H9 (cell line): ENCODE results near the gene IFNL2. TPM values are rescaled to one million over a fixed set of nuclear protein-coding genes. Genes with fewer than 3 reads are reported as not detected.

Experiments used
- DNase-seq: peaks from one replicate; pipeline ENCODE4 v3.0.0-alpha.2; 2017
- H2AFZ ChIP-seq: one replicate; pipeline ENCODE4 v1.6.1; 2013; ENCODE audit warnings: mild to moderate bottlenecking, low read length, control low read depth, moderate library complexity
- H2AK5ac ChIP-seq: 2 replicates; pipeline ENCODE4 v1.6.1; 2013; ENCODE audit warnings: low read length, control low read depth, mixed read lengths; ENCODE audit not compliant: insufficient read length
- H2BK120ac ChIP-seq: one replicate; pipeline ENCODE4 v1.6.1; 2013; ENCODE audit warnings: low read depth, mild to moderate bottlenecking, low read length, control low read depth, inconsistent platforms; ENCODE audit not compliant: poor library complexity, severe bottlenecking
- H2BK12ac ChIP-seq: 2 replicates; pipeline ENCODE4 v1.6.1; 2013; ENCODE audit warnings: low read length, control low read depth, mixed read lengths, low read depth; ENCODE audit not compliant: insufficient read length
- H2BK15ac ChIP-seq: 2 replicates; pipeline ENCODE4 v1.6.1; 2013; ENCODE audit warnings: low read depth, low read length, control low read depth
- H2BK20ac ChIP-seq: one replicate; pipeline ENCODE4 v1.6.1; 2013; ENCODE audit warnings: low read depth, mild to moderate bottlenecking, low read length, control low read depth, inconsistent platforms; ENCODE audit not compliant: poor library complexity, severe bottlenecking
- H2BK5ac ChIP-seq: 2 replicates; pipeline ENCODE4 v1.6.1; 2013; ENCODE audit warnings: low read length, control low read depth, mixed read lengths; ENCODE audit not compliant: insufficient read length
- H3K14ac ChIP-seq: 2 replicates; pipeline ENCODE4 v1.6.1; 2013; ENCODE audit warnings: low read length, control low read depth; ENCODE audit not compliant: insufficient read depth
- H3K18ac ChIP-seq: 2 replicates; pipeline ENCODE4 v1.6.1; 2013; ENCODE audit warnings: low read depth, mild to moderate bottlenecking, mixed read lengths, low read length, control low read depth; ENCODE audit not compliant: insufficient read length
- H3K23ac ChIP-seq: 2 replicates; pipeline ENCODE4 v1.6.1; 2013; ENCODE audit warnings: low read length, control low read depth, mixed read lengths, low read depth; ENCODE audit not compliant: insufficient read length
- H3K23me2 ChIP-seq: 2 replicates; pipeline ENCODE4 v1.6.1; 2013; ENCODE audit warnings: low read depth, mild to moderate bottlenecking, mixed read lengths, low read length, control low read depth; ENCODE audit not compliant: insufficient read length, poor library complexity, severe bottlenecking
- H3K27ac ChIP-seq: 2 replicates; pipeline ENCODE4 v1.5.1; 2013; ENCODE audit warnings: low read length, control low read depth, mixed read lengths, low read depth; ENCODE audit not compliant: insufficient read length
- H3K27me3 ChIP-seq: 2 replicates; pipeline ENCODE4 v1.6.1; 2013; ENCODE audit warnings: low read length, control low read depth, inconsistent platforms; ENCODE audit not compliant: insufficient read depth
- H3K4ac ChIP-seq: 2 replicates; pipeline ENCODE4 v1.6.1; 2013; ENCODE audit warnings: low read depth, mild to moderate bottlenecking, control low read depth, inconsistent platforms, low read length, moderate library complexity
- H3K4me1 ChIP-seq: 2 replicates; pipeline ENCODE4 v1.6.1; 2013; ENCODE audit warnings: low read length, control low read depth, inconsistent platforms; ENCODE audit not compliant: insufficient read depth
- H3K4me2 ChIP-seq: 2 replicates; pipeline ENCODE4 v1.6.1; 2013; ENCODE audit warnings: low read length, control low read depth, mixed read lengths; ENCODE audit not compliant: insufficient read length, insufficient read depth
- H3K56ac ChIP-seq: 2 replicates; pipeline ENCODE4 v1.6.1; 2013; ENCODE audit warnings: low read depth, mild to moderate bottlenecking, mixed read lengths, low read length, control low read depth; ENCODE audit not compliant: insufficient read length
- H3K79me1 ChIP-seq: 2 replicates; pipeline ENCODE4 v1.6.1; 2013; ENCODE audit warnings: low read depth, mild to moderate bottlenecking, moderate library complexity, low read length, control low read depth, inconsistent platforms; ENCODE audit not compliant: insufficient read depth, poor library complexity, severe bottlenecking
- H3K79me2 ChIP-seq: 2 replicates; pipeline ENCODE4 v1.6.1; 2013; ENCODE audit warnings: low read length, control low read depth, inconsistent platforms; ENCODE audit not compliant: insufficient read depth
- H3K9ac ChIP-seq: 2 replicates; pipeline ENCODE4 v1.6.1; 2013; ENCODE audit warnings: low read length, control low read depth, mixed read lengths; ENCODE audit not compliant: insufficient read length; ENCODE audit errors: extremely low read depth
- H3K9me3 ChIP-seq: one replicate; pipeline ENCODE4 v1.6.1; 2013; ENCODE audit warnings: low read depth, low read length, inconsistent platforms; ENCODE audit not compliant: control insufficient read depth
- H3T11ph ChIP-seq: one replicate; pipeline ENCODE4 v1.6.1; 2013; ENCODE audit warnings: mild to moderate bottlenecking, low read length, control low read depth, inconsistent platforms
- H4K20me1 ChIP-seq: one replicate; pipeline ENCODE4 v1.6.1; 2013; ENCODE audit not compliant: control insufficient read depth, insufficient read length, insufficient read depth
- H4K5ac ChIP-seq: 2 replicates; pipeline ENCODE4 v1.6.1; 2013; ENCODE audit warnings: low read depth, mild to moderate bottlenecking, mixed read lengths, low read length, control low read depth; ENCODE audit not compliant: insufficient read length
- H4K8ac ChIP-seq: replicated peaks from 2 replicates; pipeline ENCODE4 v1.6.1; 2013; ENCODE audit warnings: low read length, control low read depth, mixed read lengths, low read depth; ENCODE audit not compliant: insufficient read length
- H4K91ac ChIP-seq: 2 replicates; pipeline ENCODE4 v1.6.1; 2013; ENCODE audit warnings: low read depth, mild to moderate bottlenecking, moderate library complexity, mixed read lengths, low read length, control low read depth; ENCODE audit not compliant: insufficient read length
- H3K27ac Mint-ChIP-seq, 3 experiments: 2 replicates in 2 of 3; 3 replicates in 1 of 3; pipeline ENCODE4 v1.8.0; 2020 to 2021; ENCODE audit warnings: mixed read lengths in 3 of 3, mild to moderate bottlenecking in 1 of 3, moderate library complexity in 1 of 3
- H3K27me3 Mint-ChIP-seq: 2 replicates; pipeline ENCODE4 v1.8.0; 2021; ENCODE audit warnings: low read depth, mild to moderate bottlenecking, moderate library complexity, mixed read lengths
- H3K36me3 Mint-ChIP-seq, 3 experiments: 2 replicates in 2 of 3; 3 replicates in 1 of 3; pipeline ENCODE4 v1.8.0; 2020 to 2021; ENCODE audit warnings: low read depth in 3 of 3, mixed read lengths in 3 of 3; ENCODE audit not compliant: insufficient read depth in 1 of 3
- H3K4me1 Mint-ChIP-seq, 2 experiments: 2 replicates each; pipeline ENCODE4 v1.8.0; 2020; ENCODE audit warnings: mixed read lengths in 2 of 2
- H3K4me3 Mint-ChIP-seq, 2 experiments: 2 replicates in 1 of 2; 3 replicates in 1 of 2; pipeline ENCODE4 v1.8.0; 2020 to 2021; ENCODE audit warnings: mild to moderate bottlenecking in 2 of 2, mixed read lengths in 2 of 2, moderate library complexity in 1 of 2
- H3K9me3 Mint-ChIP-seq, 2 experiments: 2 replicates in 1 of 2; 3 replicates in 1 of 2; pipeline ENCODE4 v1.8.0; 2020; ENCODE audit warnings: mild to moderate bottlenecking in 2 of 2, mixed read lengths in 2 of 2, moderate library complexity in 1 of 2
- WGBS: extraction: QIAGEN DNeasy Blood & Tissue Kit; methylation state at CpG from one replicate; pipeline ENCODE4 v1.1.7; 2013; ENCODE audit warnings: missing lambda C conversion rate, low lambda C conversion rate, mixed read lengths; ENCODE audit not compliant: insufficient read length; ENCODE audit errors: extremely low coverage; 5-methylcytosine and 5-hydroxymethylcytosine counted together
- total RNA-seq: library from RNA; stranded (reverse); gene quantifications from 2 replicates; pipeline ENCODE4 v1.2.1, GENCODE V29; 2021
- TF ChIP-seq, protein P1 (sequence below): fragments of 200-600 bp; sonication (generic); conservative IDR thresholded peaks from 3 replicates; pipeline ENCODE4 v1.8.0; 2021; ENCODE audit warnings: antibody characterized with exemption, mild to moderate bottlenecking

The IFNL2 gene
- total RNA-seq, 1 experiment from 2014 or later, result not detected

DNA sequence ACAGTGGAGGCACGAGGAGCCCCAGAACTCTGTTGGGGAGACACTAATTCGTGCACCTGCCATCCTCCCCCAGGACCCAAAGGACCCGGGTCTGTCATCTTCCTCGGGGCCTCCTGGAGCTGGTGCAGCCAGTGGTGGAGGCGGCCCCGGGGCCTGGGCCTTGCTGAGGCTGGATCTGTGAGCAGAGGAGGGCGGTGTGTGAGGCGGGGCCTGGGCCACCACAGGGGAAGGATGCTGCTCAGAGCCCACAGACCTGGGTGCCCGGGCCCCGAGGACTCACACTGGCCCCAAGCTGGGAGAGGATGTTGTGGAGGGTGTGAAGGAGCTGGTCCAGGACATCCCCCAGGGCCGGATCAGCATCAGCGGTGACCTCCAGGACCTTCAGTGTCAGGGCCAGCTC, 31.7 kb upstream of the IFNL2 start:
- Histone ChIP-seq H4K5ac (no peak overlapping the region), H2BK120ac (no peak overlapping the region), H4K91ac (no peak overlapping the region), H3K4me1 (no peaks in the 10 kb centered on the region), H2AK5ac (no peak overlapping the region), H2BK5ac (no peak overlapping the region), H2BK12ac (no peak overlapping the region), H3K79me2 (no peaks in the 10 kb centered on the region), H3K4ac (no peak overlapping the region), H3K23me2 (no peaks in the 10 kb centered on the region), H3K9me3 (no peaks in the 10 kb centered on the region), H3T11ph (no peak overlapping the region), H3K14ac (no peak overlapping the region), H2BK15ac (no peak overlapping the region), H3K4me2 (no peak overlapping the region), H3K27me3 (no peaks in the 10 kb centered on the region; the same call in 1 of the 2 replicates), H3K23ac (no peak overlapping the region), H3K27ac (no peak overlapping the region), H2BK20ac (no peak overlapping the region), H4K20me1 (no peaks in the 10 kb centered on the region), H3K9ac (no peak overlapping the region), H3K79me1 (no peaks in the 10 kb centered on the region), H4K8ac (no peak overlapping the region), H3K56ac (no peak overlapping the region), H2AFZ (no peak overlapping the region), H3K18ac (no peak overlapping the region)
- TF ChIP-seq, protein P1, sequence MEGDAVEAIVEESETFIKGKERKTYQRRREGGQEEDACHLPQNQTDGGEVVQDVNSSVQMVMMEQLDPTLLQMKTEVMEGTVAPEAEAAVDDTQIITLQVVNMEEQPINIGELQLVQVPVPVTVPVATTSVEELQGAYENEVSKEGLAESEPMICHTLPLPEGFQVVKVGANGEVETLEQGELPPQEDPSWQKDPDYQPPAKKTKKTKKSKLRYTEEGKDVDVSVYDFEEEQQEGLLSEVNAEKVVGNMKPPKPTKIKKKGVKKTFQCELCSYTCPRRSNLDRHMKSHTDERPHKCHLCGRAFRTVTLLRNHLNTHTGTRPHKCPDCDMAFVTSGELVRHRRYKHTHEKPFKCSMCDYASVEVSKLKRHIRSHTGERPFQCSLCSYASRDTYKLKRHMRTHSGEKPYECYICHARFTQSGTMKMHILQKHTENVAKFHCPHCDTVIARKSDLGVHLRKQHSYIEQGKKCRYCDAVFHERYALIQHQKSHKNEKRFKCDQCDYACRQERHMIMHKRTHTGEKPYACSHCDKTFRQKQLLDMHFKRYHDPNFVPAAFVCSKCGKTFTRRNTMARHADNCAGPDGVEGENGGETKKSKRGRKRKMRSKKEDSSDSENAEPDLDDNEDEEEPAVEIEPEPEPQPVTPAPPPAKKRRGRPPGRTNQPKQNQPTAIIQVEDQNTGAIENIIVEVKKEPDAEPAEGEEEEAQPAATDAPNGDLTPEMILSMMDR, result no peak
- WGBS, result no CpG with 5 or more reads among the region's 12 CpGs
- Mint-ChIP-seq H3K9me3 (no peaks in the 10 kb centered on the region), H3K4me3 (no peak overlapping the region), H3K27me3 (peaks cover 71% of the 10 kb centered on the region), H3K36me3 (no peaks in the 10 kb centered on the region), H3K4me1 (peaks cover 0 to 3% of the 10 kb centered on the region in 2 experiments; a peak in 1 of 4 replicates), H3K27ac (no peak overlapping the region)
- no peak for DNase-seq
